GM23248 (cell line): ENCODE data around the gene KAZALD1. TPM values are rescaled to one million over a fixed set of nuclear protein-coding genes. Genes with fewer than 3 reads are reported as not detected.

Experiments used
- DNase-seq: peaks from one replicate; pipeline ENCODE4 v3.0.0-alpha.2; 2015
- H2AFZ ChIP-seq: fragments of 200-600 bp; sonication (generic); 2 replicates; pipeline ENCODE4 v1.6.1; 2016; ENCODE audit warnings: antibody characterized with exemption
- H3F3A ChIP-seq: fragments of 200-600 bp; sonication (generic); 2 replicates; pipeline ENCODE4 v1.6.1; 2016; ENCODE audit warnings: mild to moderate bottlenecking, antibody characterized with exemption, mixed run types; ENCODE audit not compliant: insufficient read depth
- H3K27ac ChIP-seq: fragments of 200-600 bp; sonication (generic); 2 replicates; pipeline ENCODE4 v1.5.1; 2016; ENCODE audit warnings: mild to moderate bottlenecking
- H3K27me3 ChIP-seq: fragments of 200-600 bp; sonication (generic); replicated peaks from 2 replicates; pipeline ENCODE4 v1.6.1; 2016; ENCODE audit warnings: mild to moderate bottlenecking; ENCODE audit not compliant: insufficient read depth
- H3K36me3 ChIP-seq: fragments of 200-600 bp; sonication (generic); 2 replicates; pipeline ENCODE4 v1.6.1; 2016; ENCODE audit warnings: low read depth, mild to moderate bottlenecking
- H3K4me1 ChIP-seq: fragments of 200-600 bp; sonication (generic); 2 replicates; pipeline ENCODE4 v1.6.1; 2016; ENCODE audit warnings: mild to moderate bottlenecking; ENCODE audit not compliant: insufficient read depth
- H3K4me2 ChIP-seq: fragments of 200-600 bp; sonication (generic); one replicate; pipeline ENCODE4 v1.6.1; 2016; ENCODE audit warnings: mild to moderate bottlenecking; ENCODE audit not compliant: unreplicated experiment
- H3K4me3 ChIP-seq: fragments of 200-600 bp; sonication (generic); 2 replicates; pipeline ENCODE4 v1.5.1; 2016; ENCODE audit warnings: mild to moderate bottlenecking
- H3K79me2 ChIP-seq: fragments of 200-600 bp; sonication (generic); 2 replicates; pipeline ENCODE4 v1.6.1; 2016; ENCODE audit warnings: mild to moderate bottlenecking; ENCODE audit not compliant: insufficient read depth
- H3K9ac ChIP-seq: fragments of 200-600 bp; sonication (generic); 2 replicates; pipeline ENCODE4 v1.6.1; 2016; ENCODE audit warnings: mild to moderate bottlenecking
- H3K9me2 ChIP-seq: fragments of 200-600 bp; sonication (generic); 2 replicates; pipeline ENCODE4 v1.6.1; 2016; ENCODE audit warnings: mixed run types, mild to moderate bottlenecking, moderate library complexity; ENCODE audit not compliant: insufficient read depth
- H3K9me3 ChIP-seq: fragments of 200-600 bp; sonication (generic); one replicate; pipeline ENCODE4 v1.6.1; 2017; ENCODE audit warnings: low read depth
- H4K20me1 ChIP-seq: fragments of 200-600 bp; sonication (generic); 2 replicates; pipeline ENCODE4 v1.6.0; 2016; ENCODE audit not compliant: insufficient read depth
- EZH2 ChIP-seq: fragments of 200-600 bp; sonication (generic); IDR thresholded peaks from 2 replicates; pipeline ENCODE4 v1.6.1; 2018; ENCODE audit warnings: antibody characterized with exemption, mild to moderate bottlenecking; ENCODE audit not compliant: insufficient read depth, poor library complexity, severe bottlenecking
- EZH2phosphoT487 ChIP-seq: fragments of 200-600 bp; sonication (generic); IDR thresholded peaks from 2 replicates; pipeline ENCODE4 v1.6.1; 2018; ENCODE audit warnings: antibody characterized with exemption, moderate library complexity, mild to moderate bottlenecking, low read depth; ENCODE audit not compliant: insufficient read depth
- WGBS, 2 experiments: methylation state at CpG; one replicate each; pipeline ENCODE4 v1.1.6; 2015 to 2017; ENCODE audit warnings: low lambda C conversion rate in 2 of 2, low coverage in 1 of 2; ENCODE audit errors: missing lambda C conversion rate in 2 of 2; 5-methylcytosine and 5-hydroxymethylcytosine counted together
- in situ Hi-C: fragments of 300-500 bp; cut with MboI; formaldehyde crosslinking; loops from 2 replicates; pipeline ENCODE4 v1.15.0; 2020
- polyA plus RNA-seq: library from polyadenylated mRNA; unstranded; fragments of >200 nt; fragmentation: Nextera tagmentation; extraction: Ambion mirVana; gene quantifications from 2 replicates; pipeline ENCODE4 v1.2.1, GENCODE V29; 2016
- total RNA-seq: library from RNA; depleted of rRNA; stranded (reverse); fragments of >200 nt; shearing (Covaris generic); gene quantifications from 2 replicates; pipeline ENCODE4 v1.2.3, GENCODE V29; 2014

The KAZALD1 gene
- total and polyA plus RNA-seq, 2 experiments from 2014 or later, result 34.4 to 62.6 TPM

DNA sequence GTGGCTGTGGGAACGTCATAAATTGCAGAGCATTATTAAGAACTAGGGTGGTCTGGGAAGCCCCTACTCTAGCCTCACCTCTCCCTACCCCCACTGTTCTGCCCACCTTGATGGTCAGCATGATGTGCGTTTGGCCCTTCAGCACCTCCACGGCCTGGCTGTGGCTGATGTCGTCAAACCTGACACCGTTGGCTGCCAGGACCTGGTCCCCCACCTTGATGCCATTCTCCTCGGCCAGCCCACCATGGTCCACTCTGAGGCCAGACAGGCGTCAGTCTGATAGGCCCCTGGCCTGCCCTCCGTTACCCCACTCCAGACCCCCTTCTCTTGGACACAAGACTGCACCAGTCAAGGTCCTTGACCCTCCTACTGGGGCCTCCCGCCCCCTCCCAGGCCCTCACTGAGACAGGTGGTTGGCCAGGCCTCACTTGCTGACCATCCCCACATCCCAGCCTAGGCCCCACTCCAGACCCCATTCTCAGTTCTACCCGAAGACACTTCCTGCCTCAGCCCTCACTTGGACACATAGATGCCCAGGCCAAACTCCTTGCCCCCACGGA, 40.0 kb upstream of the KAZALD1 start:
- H2AFZ ChIP-seq, result no peak overlapping the region
- H3K4me2 ChIP-seq, result no peak overlapping the region
- H3K27me3 ChIP-seq, result no peaks in the 10 kb centered on the region
- H3K9ac ChIP-seq, result no peak overlapping the region
- no peaks in the 10 kb centered on the region for H3K79me2 ChIP-seq
- 75 to 79% methylated on average over 10 to 11 of the region's 11 CpGs for WGBS, 2 experiments
- no peaks in the 10 kb centered on the region for H3K9me3 ChIP-seq
- no peaks in the 10 kb centered on the region for H3K9me2 ChIP-seq
- no peaks in the 10 kb centered on the region for H3K36me3 ChIP-seq
- no peak overlapping the region for H3K27ac ChIP-seq
- H3K4me1 ChIP-seq, result no peaks in the 10 kb centered on the region
- no peaks in the 10 kb centered on the region for H4K20me1 ChIP-seq
- no peak overlapping the region for H3K4me3 ChIP-seq
- in situ Hi-C loops, result no loop called here
- DNase-seq, result no peak
- TF ChIP-seq EZH2phosphoT487 (no peak), EZH2 (no peak)
- no peaks in the 10 kb centered on the region for H3F3A ChIP-seq

DNA sequence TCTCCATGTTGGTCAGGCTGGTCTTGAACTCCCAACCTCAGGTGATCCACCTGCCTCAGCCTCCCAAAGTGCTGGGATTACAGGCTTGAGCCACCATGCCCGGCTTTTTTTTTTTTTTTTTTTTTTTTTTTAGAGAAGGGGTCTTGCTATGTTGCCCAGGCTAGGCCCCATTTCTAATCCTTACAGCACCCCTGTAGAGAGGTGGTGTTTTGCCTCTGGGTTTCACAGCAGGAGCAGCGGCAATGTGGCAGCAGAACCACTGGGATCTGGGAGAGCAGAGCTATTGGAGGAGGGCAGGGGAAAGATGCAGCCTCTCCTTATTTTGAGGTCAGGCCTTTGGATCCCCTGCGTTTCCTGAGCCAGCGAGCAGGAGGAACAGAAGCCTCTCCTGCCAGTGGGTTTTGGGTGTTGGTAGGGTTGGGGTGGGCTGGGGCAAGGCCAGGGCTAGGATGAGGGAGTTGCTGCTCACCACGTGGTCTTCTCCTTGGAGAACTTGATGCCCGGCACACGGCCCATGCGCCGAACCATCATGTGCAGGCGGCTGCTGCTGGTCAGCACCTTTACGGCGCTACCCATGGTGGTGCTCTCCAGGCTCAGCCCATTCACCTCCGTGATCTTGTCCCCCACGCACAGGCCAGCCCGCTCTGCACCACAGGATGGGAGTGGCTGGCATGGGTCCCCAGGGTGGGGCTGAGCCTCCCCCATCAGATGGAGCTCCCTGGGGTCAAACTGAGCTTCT, 38.7 kb upstream of the KAZALD1 start:
- in situ Hi-C loops, result no loop called here
- TF ChIP-seq EZH2 (no peak), EZH2phosphoT487 (no peak)

DNA sequence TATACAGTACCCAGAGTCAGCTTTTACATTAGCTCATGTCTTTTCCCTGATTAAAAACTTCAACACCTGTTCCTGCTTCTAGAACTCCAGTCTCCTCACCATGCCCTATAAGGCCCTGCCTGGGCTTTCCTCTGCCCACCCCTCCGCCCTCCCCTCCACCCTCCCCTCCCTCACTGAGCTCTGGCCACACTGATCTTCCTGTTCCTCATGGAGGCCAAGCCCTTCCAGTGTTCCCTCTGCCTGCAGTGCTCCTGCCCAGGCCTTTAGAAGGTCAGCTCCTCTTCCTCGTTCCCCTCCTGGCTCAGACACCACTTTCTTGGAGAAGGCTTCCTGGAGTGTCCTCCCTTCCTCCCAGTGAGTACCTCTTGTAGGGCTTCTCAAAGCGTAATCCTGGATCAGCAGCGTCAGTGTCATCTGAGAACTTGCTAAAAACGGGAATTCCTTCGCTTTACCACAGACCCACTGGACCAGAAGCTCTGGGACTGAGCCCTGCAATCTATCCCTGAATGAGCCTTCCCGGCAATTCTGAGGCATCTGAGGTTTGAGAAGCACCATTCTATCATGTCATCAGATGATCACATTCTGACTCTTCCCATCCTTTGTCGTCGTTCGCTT, 34.6 kb upstream of the KAZALD1 start:
- TF ChIP-seq EZH2, result no peak
- TF ChIP-seq EZH2phosphoT487, result no peak
- Histone ChIP-seq H3K4me1 (no peaks in the 10 kb centered on the region), H3K27me3 (no peaks in the 10 kb centered on the region), H3K27ac (no peak overlapping the region), H3K4me2 (no peak overlapping the region), H3K36me3 (no peaks in the 10 kb centered on the region), H2AFZ (no peak overlapping the region), H3K9ac (no peak overlapping the region), H4K20me1 (no peaks in the 10 kb centered on the region), H3F3A (no peaks in the 10 kb centered on the region), H3K4me3 (no peak overlapping the region), H3K79me2 (no peaks in the 10 kb centered on the region), H3K9me2 (no peaks in the 10 kb centered on the region), H3K9me3 (no peaks in the 10 kb centered on the region)
- in situ Hi-C loops, result no loop called here
- DNase-seq, result no peak
- WGBS, 2 experiments, result 77 to 80% methylated on average over 10 of the region's 10 CpGs

More for the DNA sequence above, 38.7 kb upstream of the KAZALD1 start:
- H3F3A ChIP-seq, result no peaks in the 10 kb centered on the region
- H3K79me2 ChIP-seq, result no peaks in the 10 kb centered on the region
- DNase-seq, result no peak
- H2AFZ ChIP-seq, result no peak overlapping the region
- H3K9me2 ChIP-seq, result no peaks in the 10 kb centered on the region
- 80 to 82% methylated on average over 12 to 15 of the region's 15 CpGs for WGBS, 2 experiments
- no peaks in the 10 kb centered on the region for H3K36me3 ChIP-seq
- no peak overlapping the region for H3K4me2 ChIP-seq
- no peaks in the 10 kb centered on the region for H3K27me3 ChIP-seq
- no peak overlapping the region for H3K4me3 ChIP-seq
- no peak overlapping the region for H3K27ac ChIP-seq
- no peaks in the 10 kb centered on the region for H3K9me3 ChIP-seq
- H3K4me1 ChIP-seq, result no peaks in the 10 kb centered on the region
- H4K20me1 ChIP-seq, result no peaks in the 10 kb centered on the region
- no peak overlapping the region for H3K9ac ChIP-seq

DNA sequence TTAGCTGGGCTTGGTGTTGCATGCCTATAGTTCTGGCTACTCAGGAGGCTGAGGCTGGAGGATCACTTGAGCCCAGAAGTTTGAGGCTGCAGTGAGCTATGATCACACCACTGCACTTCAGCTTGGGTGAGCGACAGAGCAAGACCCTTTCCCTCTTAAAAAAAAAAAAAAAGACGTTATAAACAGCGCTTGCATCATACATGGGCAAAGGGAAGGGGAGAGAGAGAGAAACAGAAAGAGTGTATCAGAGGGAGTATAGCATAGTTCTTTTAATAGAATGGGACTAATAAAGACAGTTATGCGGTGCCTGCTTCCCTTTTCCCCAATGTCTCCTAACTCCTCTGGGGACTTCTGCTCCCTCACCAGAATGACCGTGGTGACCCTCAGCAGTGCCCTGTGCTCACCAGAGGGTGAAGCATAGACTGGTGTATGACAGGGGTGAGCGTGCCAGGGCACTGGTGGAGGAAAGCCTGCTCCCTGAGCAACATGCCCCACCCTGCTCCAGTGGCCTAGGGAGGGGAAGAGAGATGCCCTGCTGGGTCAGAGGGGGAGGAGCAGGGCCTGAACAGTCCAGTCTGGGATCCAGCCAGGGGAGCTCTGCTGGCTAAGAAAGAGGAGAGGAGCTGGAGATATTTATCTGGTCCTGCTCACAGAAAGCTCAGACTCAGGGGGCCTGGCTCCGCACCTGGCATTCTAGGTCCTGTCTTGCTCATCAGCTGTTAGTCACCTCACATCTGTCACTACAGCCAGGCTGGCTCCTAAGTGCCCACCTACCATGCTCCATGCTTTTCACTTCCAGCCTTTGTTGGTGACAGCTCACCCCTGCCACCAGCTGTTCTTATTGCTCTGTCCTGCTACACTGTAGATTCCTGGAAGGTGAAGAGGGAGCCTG, 33.1 kb upstream of the KAZALD1 start:
- H3K27me3 ChIP-seq, result no peaks in the 10 kb centered on the region
- TF ChIP-seq EZH2 (no peak), EZH2phosphoT487 (no peak)
- H3K4me3 ChIP-seq, result no peak overlapping the region
- no peak overlapping the region for H3K4me2 ChIP-seq
- peaks cover 9% of the 10 kb centered on the region; the same call in 1 of the 2 replicates for H3F3A ChIP-seq
- H3K79me2 ChIP-seq, result peaks cover 8% of the 10 kb centered on the region
- H3K9me3 ChIP-seq, result no peaks in the 10 kb centered on the region
- no peaks in the 10 kb centered on the region for H3K36me3 ChIP-seq
- H3K4me1 ChIP-seq, result peaks cover 7% of the 10 kb centered on the region
- 67 to 75% methylated on average over 7 of the region's 7 CpGs for WGBS, 2 experiments
- no peak overlapping the region for H3K27ac ChIP-seq
- H2AFZ ChIP-seq, result no peak overlapping the region
- in situ Hi-C loops, result no loop called here
- H4K20me1 ChIP-seq, result no peaks in the 10 kb centered on the region
- H3K9ac ChIP-seq, result no peak overlapping the region
- H3K9me2 ChIP-seq, result no peaks in the 10 kb centered on the region
- DNase-seq, result peak; percentile 20
